ENCODE data around the gene EMC6.

DNA sequence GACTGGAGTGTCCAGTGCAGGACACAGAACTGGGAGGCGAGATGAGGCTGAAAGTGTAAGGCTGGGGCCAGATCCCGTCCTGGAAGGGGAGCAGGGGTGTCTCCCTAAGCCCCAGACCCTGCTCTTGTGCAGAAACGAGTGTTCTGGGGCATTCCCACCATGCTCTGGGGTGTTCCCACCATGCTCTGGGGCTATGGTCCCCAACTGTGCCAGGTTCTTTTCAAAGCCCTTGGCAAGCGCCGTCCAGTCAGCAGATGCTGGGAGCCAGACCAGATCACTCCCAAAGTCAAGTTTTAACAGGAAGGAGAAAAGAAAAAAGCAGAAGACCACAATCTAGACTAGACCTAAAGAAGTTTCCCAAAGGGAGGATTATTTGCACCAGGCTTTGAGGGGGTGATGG is 2.8 kb upstream of the EMC6 start:
- TF ChIP-seq GATA2 (IDR thresholded peaks at IDR 0.05; ENCODE audit: low read depth, low read length) (no peak), GATA3 (IDR thresholded peaks at IDR 0.05; ENCODE audit: low read depth, low read length) (no peak)
